Fibroblast of peridontal ligament (primary cell): Measurements from ENCODE around the gene SPCS3.
"Not testable (repeated sequence)": the region's sequence is repeated elsewhere in the genome, so short reads cannot be mapped to it uniquely, and the experiment has no call there.

Source experiments
- DNase-seq: peaks from one replicate; pipeline ENCODE4 v3.0.0-alpha.2; 2010; ENCODE audit errors: extremely low read depth

The SPCS3 gene

GRCh38 chr4:176303938-176304337, 15.8 kb upstream of the SPCS3 start:
- no peak for DNase-seq

- no peak for DNase-seq
Observed at GRCh38 chr4:176306837-176307665, 12.7 kb upstream of the SPCS3 start.

- DNase-seq = no peak
Observed at GRCh38 chr4:176307666-176307930, 12.2 kb upstream of the SPCS3 start.

GRCh38 chr4:176308441-176308840, 11.3 kb upstream of the SPCS3 start:
- DNase-seq = no peak

- DNase-seq = no peak
Observed at GRCh38 chr4:176309046-176309445, 10.7 kb upstream of the SPCS3 start.

GRCh38 chr4:176309772-176310171, 10.0 kb upstream of the SPCS3 start:
- peak; percentile 30 for DNase-seq

- peak; percentile 41 for DNase-seq
Observed at GRCh38 chr4:176313596-176314336, 6.0 kb upstream of the SPCS3 start.

GRCh38 chr4:176319151-176319703, 539 bp upstream of the SPCS3 start:
- no peak for DNase-seq

GRCh38 chr4:176320340-176320975, 692 bp downstream of the SPCS3 start:
- peak; percentile 76 for DNase-seq

- DNase-seq = peak; percentile 33
Observed at GRCh38 chr4:176320976-176321361, 1.2 kb downstream of the SPCS3 start.

- no peak for DNase-seq
Observed at GRCh38 chr4:176321589-176321988, 1.8 kb downstream of the SPCS3 start.

GRCh38 chr4:176323511-176324160, 3.9 kb downstream of the SPCS3 start:
- peak; percentile 54 for DNase-seq

- not testable (repeated sequence) for DNase-seq
Observed at GRCh38 chr4:176324876-176325275, 5.1 kb downstream of the SPCS3 start.

- DNase-seq = no peak
Observed at GRCh38 chr4:176333076-176333475, 13.3 kb downstream of the SPCS3 start.

- DNase-seq = no peak
Observed at GRCh38 chr4:176334066-176334465, 14.3 kb downstream of the SPCS3 start.

GRCh38 chr4:176335421-176335820, 15.7 kb downstream of the SPCS3 start:
- DNase-seq = peak; percentile 76

- peak; percentile 47 for DNase-seq
Observed at GRCh38 chr4:176339936-176340761, 20.4 kb downstream of the SPCS3 start.

- peak; percentile 85 for DNase-seq
Observed at GRCh38 chr4:176340871-176341685, 21.3 kb downstream of the SPCS3 start.

- no peak for DNase-seq
Observed at GRCh38 chr4:176342384-176342783, 22.6 kb downstream of the SPCS3 start.

GRCh38 chr4:176343286-176343685, 23.5 kb downstream of the SPCS3 start:
- DNase-seq = no peak
